ENCODE data around the gene DYSF.

DYSF gene

DNA sequence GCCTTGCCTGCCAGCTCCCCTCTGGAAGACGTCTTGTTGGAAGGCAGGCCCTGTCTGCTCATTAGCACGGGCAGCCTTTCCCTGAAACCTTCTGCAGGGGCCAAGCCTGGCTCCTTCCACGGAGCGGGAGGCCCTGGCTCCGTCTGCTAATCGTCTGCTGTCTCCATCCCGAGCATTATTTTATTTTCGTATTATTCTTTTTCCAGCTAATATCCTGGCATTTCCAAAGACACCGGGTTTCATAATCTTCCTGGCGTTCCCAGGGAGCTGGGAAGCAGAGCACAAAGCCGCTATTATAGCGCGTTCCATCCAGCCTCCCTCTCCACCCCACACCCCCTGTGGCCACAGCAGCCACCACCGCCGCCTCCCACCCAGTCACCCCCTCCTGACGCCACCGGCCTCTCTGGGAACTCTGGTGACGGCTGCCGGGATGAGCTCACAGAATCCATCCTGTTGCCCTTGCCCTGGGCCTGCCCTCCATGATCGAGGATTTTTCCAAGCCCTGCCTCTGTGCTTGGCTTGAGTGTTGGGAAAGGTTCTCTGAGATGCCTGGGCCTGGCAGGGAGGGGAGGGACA lies 125.5 kb downstream of the DYSF start:
- DNase-seq = no peak

DNA sequence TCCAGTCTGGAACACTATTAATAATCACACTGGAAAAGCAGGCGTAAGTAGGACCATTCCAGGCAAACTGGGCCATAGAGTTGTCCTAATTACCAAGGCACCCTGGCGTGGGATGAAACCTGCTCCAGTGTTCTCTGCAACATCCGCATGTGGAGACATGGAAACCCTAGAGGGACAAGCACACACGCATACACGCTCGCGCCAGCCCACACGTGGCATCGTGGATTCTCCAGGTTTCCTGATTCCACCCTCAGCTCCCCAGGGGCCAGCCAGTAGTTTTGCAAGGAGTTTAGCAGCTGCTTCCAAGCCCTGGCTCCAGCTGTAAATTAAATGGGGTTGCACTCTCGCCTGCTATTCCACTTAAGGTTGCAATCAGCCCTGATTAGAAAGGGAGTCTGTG lies 127.7 kb downstream of the DYSF start:
- no peak for DNase-seq

DNA sequence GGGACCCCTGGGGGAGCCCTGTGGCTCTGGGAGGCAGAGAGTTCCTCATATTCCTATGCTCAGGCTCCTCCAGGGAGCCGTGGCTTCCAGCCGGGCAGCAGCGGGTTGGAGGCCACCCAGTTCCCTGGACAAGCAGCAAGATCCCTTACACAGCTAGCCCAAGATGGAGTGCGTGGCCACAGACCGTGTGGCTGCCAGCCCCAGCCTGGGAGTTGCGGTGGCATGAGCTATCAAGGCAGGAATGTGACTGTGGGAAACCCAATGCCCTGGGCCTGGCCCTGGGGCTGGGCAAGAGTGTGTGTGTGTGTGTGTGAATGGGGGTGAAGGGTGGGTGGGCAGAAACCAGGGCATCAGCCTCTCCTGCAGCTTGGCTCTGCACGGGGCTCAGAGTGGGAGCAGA lies 130.5 kb downstream of the DYSF start:
- DNase-seq = no peak

DNA sequence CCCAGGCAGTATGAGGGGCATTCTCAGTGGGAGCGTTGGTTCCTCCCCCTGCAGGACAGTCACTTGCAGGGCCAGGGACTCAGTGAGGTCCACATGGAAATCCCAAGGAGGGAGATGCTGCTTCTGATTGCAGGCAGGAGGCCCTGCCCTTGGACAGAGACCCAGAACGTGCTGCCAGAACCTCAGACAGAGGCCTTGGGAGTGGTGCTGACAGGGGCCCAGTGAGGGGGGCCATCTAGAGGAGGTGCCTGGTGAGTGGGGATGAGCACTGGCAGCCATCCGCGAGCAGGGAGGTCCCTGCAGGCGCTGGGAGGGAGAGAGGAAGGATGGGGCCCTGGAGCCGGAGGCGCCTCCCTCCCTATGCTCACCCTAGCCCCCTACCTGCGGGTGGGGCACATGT lies 133.1 kb downstream of the DYSF start:
- DNase-seq = no peak

DNA sequence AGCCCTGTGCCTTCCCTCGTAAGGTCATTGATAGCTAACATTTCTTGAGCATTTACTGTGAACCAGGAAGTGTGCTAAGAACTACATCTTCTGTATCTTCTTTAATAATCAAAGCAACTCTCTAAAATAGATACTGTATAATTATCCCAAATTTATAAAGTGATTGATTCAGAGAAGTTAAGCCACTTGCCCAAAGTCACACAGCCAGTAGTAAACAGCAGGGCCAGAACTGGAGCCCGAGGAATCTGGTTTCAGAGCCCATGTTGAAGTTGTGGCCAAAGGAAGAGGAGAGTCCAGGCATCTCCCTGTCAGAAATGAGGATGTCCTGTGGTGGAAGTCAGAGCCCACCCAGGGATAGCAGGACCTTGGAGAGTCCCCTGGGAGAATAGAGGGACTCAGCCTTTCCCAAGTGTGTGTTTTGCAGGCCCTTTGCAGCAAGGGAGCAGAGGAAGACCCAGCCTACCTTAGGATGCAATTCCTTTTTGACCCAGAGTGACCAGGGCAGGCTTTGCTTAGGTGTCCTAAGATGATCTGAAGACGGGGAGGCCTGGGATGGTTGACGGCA lies 134.2 kb downstream of the DYSF start:
- no peak for DNase-seq

DNA sequence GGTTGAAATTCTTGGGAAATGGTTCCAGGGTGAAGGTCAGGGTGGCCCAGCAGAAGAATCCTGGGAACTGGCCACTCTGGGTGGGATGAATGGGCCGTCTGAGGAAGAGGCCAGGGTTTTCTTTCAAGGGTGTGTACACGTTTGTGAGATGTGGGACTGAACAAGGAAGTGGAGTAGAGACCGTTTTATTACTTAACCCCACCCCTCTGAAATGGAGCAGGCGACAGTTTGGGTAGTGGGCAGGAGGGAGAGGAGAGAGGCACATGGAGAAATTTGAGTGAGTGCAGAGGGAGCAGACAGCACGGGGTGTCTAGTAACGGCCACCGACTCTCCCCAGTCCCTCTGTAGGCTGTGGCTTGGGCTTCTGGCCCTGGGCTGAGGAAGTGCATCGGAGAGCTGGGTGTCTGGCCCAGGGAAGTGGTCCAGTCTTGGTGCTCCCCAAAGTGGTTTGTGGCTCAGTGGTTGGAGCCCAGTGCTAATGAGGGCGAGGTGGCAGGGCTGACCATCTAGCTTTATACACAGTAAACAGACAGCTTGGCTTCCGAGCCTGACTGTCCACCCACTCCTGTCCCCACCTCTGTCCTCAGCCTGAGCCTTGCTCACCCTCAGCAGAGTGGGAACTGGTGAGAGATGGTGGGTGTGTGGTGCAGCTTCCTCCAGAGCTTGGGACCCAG lies 135.3 kb downstream of the DYSF start:
- no peak for DNase-seq

DNA sequence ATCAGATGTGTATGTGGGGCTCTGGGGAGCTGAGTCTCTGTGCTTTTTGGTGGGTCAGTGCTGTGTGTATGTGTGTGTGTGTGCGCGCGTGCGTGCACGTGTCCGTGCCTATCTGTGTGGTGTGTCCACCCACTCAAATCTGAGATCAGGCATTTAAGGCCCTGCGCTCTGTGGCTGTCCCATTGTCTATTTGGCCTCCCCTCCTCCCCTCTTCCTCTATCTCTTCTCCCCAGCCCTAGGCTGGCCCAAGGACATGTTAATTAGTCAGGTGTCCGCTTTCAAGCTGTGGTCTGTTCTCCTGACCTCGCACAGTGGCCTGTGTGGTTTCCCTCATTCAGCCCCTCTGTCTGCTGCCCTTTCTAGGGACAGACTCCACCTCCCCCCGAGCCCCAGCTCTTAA lies 136.4 kb downstream of the DYSF start:
- DNase-seq = no peak

DNA sequence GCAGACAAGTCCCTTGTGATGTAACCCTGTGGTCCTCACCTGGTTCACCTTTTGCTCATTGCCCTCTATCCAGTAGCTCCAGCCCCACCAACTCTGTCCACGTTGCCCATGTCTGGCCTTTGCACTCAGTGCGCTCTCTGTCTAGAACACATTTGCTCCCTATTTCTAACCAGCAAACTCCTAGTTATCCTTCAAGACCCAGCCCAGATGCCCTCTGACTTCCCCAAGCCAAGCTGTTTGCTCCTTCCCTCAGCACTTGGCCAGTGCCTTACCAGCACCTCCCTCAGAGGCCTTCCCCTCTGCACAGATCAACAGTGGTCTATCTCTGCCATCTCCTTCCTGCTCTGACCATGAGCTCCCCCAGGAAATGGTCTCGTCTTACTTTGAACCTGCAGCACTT lies 137.7 kb downstream of the DYSF start:
- DNase-seq = no peak

DNA sequence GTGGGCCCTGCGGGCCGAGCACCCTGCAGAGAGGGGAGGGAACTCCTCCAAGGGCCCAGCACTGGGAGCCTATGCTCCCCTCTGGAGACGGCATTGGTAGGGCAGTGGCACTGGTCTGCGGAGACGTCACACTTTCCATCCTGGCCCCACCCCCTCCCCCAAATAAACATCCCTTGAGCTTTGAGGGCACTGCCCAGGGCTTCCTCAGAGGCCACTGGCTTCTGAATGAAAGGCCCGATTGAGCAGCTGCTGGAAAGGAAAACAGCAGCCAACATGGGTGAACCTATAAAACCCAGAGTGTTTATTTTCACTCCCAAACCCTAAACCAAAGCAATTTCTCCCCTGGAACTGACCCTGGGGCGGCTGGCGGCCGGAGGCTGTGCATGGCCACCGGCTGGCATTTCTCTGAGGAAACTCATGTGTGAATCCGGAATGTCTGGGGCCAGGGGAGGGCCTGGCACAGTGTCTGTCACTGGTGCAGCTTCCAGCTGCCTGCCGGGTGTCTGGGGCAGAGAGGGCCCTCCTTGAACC lies 138.9 kb downstream of the DYSF start:
- peak; percentile 32 for DNase-seq

DNA sequence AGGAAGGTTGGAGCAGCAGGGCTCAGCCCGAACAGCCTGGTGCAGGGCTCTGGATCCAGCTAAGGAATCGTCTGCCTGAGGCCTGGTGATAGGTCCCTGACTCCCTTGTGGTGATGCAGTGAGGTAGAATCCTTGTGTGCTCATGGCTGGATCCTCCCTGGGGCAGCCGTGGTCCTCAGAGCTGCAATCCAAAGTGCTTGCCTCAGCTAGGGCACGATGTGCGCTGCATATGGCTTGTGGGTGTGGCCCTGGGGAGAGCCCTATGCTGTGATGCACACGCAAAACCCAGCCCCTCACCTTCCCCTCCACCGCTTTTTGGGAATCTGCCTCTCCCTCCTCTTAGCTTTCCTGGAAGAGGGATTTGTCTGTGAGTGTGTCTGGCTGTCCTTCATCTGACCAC lies 142.2 kb downstream of the DYSF start:
- DNase-seq = no peak

DNA sequence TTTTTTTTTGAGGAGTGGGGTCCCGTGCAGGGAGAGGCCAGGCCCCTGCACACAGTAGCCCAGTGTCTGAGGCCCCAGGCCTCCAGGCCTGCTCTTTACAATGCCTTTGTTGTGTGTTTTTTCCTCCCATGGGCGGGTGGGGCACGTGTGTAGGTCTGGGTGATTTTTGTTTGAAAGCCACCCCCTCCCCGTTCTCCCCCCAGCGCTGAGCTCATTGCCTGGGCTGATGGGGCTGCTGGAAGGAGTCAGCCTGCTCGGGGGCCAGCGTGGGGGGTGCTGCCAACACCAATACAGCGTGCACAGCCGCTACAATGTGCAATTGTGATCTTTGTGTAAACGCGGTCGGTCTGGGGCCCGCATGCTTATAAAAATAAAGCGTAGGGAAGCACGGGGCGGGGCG lies 142.7 kb downstream of the DYSF start:
- DNase-seq = no peak

DNA sequence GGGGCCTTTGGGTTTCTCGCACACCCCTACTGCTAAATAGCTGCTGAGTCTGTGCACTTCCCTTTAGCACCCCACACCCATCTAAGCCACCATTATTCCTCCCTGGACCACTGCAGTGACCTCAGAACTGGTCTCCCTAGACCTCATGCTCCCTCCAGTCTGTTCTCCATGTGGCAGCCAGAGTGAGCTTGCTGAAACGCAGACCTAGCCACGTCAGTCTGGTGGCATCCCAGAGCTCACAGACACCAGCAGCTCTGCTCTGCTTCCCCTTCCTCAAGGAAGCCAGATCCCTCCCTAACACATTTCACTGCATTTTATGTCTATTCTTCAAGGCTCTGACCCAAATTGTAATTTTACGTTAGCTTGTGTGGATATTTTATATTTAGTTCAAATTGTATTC lies 144.4 kb downstream of the DYSF start:
- DNase-seq = no peak

DNA sequence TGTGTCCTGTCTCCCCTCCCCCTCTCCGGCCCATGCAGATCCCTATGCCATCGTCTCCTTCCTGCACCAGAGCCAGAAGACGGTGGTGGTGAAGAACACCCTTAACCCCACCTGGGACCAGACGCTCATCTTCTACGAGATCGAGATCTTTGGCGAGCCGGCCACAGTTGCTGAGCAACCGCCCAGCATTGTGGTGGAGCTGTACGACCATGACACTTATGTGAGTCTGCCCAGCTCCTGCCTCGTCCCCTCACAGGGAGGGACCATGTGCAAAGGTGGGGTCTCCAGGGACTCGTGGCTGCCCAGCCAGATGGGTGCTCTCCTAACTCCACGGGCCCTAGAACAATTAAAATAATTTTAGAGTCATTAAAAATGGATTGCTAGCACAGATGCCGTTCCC lies 145.2 kb downstream of the DYSF start:
- no peak for DNase-seq

DNA sequence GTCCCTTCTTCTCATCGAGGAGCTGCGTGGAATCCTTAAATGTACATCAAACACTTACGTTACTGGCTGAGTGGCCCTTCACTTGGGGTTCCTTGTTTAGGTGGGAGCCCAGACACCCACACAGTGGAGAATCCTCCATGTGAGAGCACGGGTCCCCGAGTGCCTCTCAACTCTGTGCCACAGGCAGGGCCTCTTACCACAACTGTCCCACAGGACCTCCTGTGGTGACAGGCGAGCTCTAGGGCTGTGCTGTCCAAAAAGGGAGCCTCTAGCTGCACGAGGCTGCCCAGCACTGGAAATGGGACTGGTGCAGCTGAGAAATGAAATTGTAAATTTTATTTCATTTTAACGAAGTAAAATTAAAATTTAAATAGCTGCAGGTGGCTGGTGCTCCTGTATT lies 145.7 kb downstream of the DYSF start:
- DNase-seq = no peak

DNA sequence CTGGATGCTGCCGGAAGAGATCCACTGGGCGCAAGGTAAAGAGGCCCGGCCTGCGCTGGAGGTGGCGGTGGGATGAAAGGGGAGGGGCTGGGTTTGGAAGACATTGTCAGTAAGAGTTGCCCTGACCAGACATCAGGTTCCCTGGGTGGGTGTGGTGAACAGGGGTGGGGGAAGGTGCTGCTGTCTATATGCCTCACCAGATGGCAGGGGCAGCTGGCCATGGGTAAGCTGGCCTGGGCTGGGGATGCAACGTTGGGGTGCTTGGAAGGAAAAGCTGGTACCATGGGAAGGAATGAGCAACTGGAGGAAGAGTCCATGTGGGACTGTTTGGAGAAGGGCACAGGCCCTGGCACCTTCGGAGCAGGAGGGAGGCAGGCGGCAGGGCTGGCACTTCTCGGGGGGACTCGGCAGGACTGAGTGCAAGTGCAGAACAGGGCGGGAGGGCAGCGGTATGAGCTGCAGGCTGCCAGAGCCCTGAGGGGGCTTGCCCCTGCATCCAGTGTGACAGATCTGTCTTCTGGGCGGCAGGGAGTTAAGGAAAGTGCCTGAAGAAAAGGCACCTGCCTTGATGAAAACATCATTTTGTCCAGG lies 146.4 kb downstream of the DYSF start:
- no peak for DNase-seq

DNA sequence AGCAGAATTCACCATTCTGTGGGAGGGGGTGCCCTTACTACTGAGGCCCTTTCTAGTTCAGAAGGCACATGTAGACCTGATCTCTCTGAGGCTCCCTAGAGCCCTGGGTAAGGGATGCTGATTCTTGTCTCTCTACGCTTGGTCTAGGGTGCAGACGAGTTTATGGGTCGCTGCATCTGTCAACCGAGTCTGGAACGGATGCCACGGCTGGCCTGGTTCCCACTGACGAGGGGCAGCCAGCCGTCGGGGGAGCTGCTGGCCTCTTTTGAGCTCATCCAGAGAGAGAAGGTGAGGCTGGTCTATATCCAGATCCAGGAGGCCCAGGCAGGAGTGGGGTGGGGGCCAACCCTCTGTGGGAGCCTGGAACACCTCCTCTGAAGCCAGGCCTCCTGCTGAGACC lies 147.2 kb downstream of the DYSF start:
- no peak for DNase-seq

DNA sequence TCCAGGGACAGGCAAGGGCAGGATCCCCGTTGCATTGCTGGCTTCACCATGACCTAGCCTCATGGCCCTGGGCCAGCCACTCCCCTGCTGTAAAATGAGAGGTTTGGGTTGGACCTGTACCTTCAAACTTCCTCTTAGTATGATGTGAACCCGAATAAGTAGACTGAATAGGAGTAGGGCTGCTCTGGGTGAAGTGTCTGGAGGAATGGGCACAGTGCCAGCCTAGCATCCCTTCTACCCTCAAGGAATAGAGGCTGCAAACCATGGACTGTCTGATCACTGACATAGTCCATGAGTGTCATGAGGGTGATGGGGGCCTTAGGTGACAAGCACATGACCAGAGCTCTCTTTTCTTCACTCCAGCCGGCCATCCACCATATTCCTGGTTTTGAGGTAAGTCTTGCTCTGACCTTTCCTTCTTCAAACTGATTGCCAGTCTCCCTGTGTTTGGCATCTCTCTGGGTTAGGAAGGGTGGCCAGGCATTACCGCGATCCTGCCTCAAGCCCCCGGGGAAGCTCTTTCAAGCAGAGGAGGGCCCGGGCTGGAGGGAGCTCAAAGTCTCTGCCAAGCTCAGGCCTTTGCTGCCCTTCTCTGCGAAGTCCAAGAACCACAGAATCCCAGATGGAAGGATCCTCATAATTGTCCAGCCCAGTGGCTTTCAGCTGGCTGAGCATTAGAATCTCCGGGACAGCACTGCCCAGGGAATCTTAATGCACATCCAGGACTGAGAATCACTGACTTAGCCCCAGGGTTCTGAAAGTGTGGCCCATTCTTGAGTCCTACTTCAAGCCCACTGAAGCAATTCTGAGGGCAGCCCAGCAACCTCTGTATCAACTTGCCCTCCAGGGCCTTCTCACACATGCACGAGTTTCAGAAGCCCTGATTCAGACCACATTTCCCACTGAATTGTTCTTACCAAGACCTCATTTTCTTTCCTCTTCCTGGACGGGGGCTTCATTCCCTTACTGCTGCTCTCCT lies 148.1 kb downstream of the DYSF start:
- DNase-seq = no peak

DNA sequence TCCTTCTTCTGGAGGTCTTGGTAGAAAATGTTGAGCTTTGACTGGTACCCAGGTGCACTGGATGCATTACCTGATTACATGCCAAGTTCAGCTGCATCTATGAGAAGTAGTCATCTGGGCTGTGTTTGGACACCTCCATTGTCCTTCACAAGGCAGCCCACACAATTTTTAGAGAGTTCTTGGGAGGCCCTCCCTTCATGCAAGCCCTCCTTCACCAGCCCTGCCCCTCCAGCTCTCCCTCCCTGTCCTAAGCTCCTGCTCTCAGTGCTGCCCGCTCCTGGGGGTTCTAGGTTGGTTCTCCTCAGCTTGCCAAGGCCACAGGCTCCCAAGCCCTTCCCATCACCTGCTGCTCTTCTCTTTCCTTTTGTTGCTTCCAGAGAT lies 148.7 kb downstream of the DYSF start:
- no peak for DNase-seq

DNA sequence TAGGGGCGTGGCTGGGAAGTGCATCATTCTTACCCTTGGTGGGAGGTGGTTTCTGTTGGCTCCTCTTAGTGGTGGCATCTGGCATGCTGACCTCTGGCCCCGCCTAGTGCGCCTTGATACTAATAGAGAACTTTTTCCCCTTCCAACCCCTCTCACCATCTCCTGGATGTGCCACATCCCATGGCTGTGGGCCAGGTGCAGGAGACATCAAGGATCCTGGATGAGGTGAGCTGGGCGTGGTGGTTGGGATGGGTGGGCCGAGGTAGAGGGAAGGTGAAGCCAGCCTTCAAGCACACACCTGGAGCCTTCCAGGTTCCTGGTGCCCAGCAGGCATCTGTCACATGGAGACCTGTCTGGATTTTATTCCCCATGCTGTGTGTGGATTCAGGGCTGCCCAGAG lies 149.2 kb downstream of the DYSF start:
- no peak for DNase-seq

DNA sequence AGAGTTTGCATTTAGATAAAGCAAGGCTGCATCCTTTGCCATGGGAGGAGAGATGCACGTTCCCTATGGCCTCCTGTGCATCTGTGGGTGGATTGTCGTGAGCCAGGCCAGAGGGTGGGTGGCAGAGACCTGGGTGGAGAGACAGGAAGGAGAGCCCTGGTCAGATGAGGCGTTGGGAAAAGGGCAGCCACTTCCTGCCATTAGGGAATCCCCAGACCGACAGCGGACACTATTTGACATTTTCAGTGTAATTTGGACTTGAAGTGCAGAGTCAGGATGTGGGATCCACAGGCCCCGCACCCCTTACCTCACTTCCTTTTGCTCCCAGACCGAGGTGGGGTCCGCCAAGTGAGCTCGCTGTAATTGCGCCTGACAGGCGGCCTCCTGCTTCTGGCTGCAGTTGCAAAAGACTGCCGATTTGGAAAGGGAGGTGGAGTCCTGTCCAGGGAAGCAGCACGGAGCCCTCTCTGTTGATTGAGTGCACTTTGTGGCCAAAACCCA lies 150.0 kb downstream of the DYSF start:
- DNase-seq = no peak

DNA sequence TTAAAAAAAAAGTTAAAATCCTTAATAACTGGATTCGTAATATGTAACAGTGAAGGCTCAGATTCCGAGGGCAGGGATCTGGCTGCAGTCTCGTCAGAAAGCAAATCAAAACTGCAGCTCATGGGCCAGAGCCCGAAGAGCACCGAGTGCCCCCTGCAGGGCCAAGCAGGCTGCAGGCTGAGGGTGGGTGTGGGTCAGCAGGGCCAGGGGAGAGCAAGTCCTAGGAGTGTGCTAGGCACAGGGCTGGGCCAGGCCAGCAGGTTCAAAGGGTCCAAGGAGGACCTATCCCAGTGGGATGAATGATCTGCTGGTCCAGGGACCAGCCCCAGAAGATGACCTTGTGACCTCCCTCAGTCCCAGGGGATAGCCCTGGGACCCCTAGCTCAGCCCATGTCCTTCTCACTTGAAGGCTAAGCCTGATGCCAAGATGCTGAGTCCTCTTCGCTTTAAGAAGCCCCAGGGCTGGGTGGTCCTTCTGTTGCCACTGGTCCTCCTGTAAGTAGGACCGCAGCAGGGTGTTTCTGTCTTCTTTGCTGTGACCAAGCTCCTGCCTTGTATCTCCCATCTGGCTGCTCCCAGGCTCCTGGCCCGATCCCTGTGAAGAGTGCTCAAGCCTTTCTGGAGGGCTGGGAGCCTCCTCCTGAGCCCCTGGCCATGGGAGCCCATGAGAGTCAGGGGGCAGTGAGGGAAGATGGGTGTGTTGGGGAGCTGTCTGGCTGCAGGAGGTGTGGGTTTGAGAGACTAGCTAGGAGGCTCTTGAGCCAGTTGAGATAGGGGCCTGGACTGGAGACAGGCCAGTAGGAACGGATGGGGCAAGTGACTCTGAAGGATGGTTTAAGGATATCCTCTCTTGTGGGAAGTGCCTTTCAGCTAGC lies 150.7 kb downstream of the DYSF start:
- DNase-seq = no peak

DNA sequence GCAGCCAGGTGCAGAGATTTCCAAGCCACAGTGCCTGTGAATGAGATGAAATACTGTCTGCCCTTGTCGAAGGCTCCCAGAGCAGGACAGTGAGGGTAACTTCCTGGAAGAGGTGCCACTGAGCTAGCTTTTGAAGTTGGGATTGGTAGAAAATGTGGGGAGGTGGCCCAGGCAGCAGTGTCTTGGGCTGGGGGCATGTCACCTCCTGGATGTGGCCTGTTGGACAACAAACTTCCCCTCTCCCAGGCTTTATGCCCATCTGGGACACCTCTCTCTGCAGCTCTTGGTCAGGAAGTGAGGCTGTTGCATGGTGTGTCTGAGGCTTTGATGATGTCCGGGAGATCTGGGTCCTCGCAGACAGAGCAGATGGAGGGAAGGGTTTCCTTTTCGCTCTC lies 151.4 kb downstream of the DYSF start:
- no peak for DNase-seq
